ENCODE data around the gene LUC7L2.

LUC7L2 gene

DNA sequence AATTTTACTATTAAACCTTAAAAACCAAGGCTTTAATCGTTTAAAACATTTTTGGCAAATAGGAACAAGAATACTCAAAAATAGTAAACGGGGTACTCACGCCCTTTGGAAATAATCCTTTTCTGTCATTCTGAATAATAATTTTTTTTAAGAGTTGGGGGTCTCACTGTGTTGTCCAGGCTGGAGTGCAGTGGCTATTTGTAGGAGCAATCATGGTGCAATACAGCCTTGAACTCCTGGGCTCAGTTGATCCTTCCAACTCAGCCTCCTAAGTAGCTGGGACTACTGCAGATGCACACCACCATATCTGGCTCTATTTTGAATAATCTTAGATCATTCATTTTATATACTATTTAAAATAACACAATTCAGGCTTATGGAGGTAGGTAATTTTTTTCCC lies 24.9 kb downstream of the LUC7L2 start:
- TF ChIP-seq, protein P1, sequence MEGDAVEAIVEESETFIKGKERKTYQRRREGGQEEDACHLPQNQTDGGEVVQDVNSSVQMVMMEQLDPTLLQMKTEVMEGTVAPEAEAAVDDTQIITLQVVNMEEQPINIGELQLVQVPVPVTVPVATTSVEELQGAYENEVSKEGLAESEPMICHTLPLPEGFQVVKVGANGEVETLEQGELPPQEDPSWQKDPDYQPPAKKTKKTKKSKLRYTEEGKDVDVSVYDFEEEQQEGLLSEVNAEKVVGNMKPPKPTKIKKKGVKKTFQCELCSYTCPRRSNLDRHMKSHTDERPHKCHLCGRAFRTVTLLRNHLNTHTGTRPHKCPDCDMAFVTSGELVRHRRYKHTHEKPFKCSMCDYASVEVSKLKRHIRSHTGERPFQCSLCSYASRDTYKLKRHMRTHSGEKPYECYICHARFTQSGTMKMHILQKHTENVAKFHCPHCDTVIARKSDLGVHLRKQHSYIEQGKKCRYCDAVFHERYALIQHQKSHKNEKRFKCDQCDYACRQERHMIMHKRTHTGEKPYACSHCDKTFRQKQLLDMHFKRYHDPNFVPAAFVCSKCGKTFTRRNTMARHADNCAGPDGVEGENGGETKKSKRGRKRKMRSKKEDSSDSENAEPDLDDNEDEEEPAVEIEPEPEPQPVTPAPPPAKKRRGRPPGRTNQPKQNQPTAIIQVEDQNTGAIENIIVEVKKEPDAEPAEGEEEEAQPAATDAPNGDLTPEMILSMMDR (conservative IDR thresholded peaks at IDR 0.05; ENCODE audit: low read length), result no peak
- no peak overlapping the region for H3K4me3 ChIP-seq (ENCODE audit: low read length)
- DNase-seq (ENCODE audit: low read depth), result no peak

DNA sequence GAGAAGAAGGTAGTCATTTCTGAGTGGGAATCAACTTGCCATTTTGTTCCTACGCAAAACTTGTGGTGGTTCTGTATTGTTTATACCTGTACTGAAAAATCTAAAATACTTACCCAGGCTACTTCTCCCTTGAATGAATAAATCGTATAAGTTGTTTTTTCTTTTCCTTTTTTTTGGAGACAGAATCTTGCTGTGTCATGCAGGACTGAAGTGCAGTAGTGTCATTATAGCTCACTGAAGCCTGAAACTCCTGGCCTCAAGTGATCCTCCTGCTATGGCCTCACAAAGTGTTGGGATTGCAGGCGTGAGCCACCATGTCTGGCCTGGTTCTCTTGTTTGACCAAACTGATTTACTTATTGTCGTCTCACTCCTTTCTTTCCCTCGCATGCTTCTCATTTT lies 27.9 kb downstream of the LUC7L2 start:
- no peak for DNase-seq (ENCODE audit: low read depth)
- TF ChIP-seq, protein P1 (conservative IDR thresholded peaks at IDR 0.05; ENCODE audit: low read length), result no peak
- no peak overlapping the region for H3K4me3 ChIP-seq (ENCODE audit: low read length)

DNA sequence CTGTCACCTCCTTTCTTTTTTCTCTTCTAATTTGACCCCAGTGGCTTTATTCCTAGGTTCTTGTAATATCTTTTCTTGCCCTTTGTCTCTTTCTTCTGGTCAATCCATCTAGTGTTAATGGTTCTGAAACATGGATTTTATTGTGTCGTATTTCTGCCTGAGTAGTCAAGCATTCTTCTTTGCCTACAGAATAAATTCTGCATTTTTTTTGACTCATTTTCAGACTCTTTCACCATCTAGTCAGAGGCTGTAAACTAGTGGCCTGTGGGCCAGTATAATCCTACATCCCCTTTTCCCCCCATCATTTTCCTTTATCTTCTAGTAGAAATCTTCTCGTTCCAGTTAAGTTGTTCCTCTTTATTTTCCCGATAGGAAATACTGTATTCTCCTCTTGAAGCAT lies 29.4 kb downstream of the LUC7L2 start:
- TF ChIP-seq, protein P1 (conservative IDR thresholded peaks at IDR 0.05; ENCODE audit: low read length), result no peak
- H3K4me3 ChIP-seq (ENCODE audit: low read length), result no peak overlapping the region
- no peak for DNase-seq (ENCODE audit: low read depth)

DNA sequence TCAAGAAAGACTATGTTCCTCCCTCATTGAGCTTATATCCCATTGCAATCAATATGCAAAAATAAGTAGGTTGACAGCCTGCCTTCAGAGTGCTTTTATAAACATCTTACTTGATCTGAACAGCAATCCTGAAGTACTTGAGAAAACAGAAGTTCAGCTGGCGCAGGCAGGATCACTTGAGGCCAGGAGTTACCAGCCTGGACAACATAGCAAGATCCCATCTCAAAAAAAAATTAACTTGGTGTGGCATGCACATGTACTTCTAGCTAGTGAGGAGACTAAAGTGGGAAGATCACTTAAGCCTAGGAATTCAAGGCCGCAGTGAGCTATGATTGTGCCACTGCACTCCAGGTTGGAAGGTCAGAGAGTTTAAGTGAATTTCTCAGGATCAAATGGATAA lies 30.1 kb downstream of the LUC7L2 start:
- no peak for DNase-seq (ENCODE audit: low read depth)
- TF ChIP-seq, protein P1 (conservative IDR thresholded peaks at IDR 0.05; ENCODE audit: low read length), result no peak
- no peak overlapping the region for H3K4me3 ChIP-seq (ENCODE audit: low read length)

DNA sequence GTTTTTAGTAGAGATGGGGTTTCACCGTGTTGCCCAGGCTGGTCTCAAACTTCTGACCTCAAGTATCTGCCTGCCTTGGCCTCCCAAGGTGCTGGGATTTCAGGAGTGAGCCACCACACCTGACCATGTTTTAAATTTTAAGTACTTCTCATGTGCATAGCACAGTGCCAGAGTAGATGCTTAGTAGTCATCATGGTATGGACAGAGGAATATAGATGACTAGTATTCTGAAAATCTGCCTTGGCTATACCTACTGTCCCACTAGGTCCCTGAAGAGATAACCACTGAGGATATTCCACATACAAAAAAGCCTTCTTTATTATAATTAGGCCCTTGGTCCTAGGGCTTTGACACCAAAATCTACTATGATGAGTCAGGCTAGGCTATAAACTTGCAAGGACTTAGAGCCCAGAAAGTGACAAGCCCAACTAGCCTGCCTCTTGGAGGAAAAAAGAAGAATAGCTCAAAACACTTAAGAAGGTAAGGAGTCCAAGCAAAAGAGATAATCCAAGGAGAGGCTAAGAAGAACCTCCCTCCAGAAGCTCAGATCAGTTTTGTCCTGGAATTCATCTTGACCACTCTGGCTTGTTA lies 34.0 kb downstream of the LUC7L2 start:
- TF ChIP-seq, protein P1 (conservative IDR thresholded peaks at IDR 0.05; ENCODE audit: low read length), result no peak
- DNase-seq (ENCODE audit: low read depth), result no peak
- H3K4me3 ChIP-seq (ENCODE audit: low read length), result no peak overlapping the region

DNA sequence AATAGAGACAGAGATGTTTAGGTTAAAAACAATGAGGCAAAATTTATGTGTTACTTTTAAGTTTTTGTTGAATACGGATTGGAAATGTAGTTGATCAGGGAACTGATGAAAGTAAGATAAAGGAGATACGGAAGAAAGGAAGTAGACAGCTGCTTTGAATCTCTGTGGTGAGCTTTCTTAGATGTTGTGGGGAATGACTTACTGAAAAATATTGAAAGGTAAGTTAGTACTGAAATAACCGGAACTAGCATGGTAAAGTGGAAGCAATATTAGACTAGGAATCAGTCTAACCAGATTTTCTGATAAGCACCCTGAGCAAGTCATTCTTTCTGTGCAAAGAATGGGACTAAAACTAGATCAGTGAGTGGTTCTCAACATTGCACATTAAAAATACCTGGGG lies 34.8 kb downstream of the LUC7L2 start:
- TF ChIP-seq, protein P1 (conservative IDR thresholded peaks at IDR 0.05; ENCODE audit: low read length), result no peak
- no peak for DNase-seq (ENCODE audit: low read depth)
- no peak overlapping the region for H3K4me3 ChIP-seq (ENCODE audit: low read length)

DNA sequence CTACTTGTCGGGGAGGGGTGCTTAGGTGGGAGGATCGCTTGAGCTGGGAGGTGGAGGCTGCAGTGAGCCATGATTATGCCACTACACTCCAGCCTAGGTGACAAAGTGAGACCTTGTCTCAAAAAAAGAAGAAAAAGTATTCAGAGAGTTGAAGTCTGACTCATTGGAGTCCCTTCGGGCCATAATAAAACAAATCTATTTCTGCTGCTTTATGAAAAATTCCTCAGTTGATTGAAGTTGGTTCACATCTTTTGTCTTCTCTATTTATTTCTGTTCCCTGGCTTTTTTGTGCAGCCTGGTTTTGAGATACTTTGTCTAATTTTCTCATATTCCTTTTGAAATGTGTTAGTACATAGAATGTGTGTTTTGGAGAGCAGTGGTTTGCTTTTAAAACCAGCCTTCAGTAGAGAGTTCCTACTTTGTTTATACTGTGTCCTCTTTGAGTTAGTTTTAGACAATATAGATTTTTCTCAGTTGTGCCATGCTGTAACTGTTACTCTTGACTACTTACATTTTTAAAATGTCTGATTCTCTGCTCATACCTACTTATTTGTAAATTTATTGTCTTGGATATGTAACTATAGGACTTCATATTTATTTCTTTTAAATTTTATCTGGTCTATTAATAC lies 36.7 kb downstream of the LUC7L2 start:
- H3K4me3 ChIP-seq (ENCODE audit: low read length), result no peak overlapping the region
- DNase-seq (ENCODE audit: low read depth), result no peak
- TF ChIP-seq, protein P1 (conservative IDR thresholded peaks at IDR 0.05; ENCODE audit: low read length), result no peak
